HG02759 (cell line): Measurements from ENCODE around the gene TRMT2B.
A peak's percentile ranks its signal among the peaks of the same experiment; 100 is the strongest.
"Not testable (repeated sequence)": the region's sequence is repeated elsewhere in the genome, so short reads cannot be mapped to it uniquely, and the experiment has no call there.

Source experiments
- ATAC-seq: cut with Tn5 transposase; IDR thresholded peaks from one replicate; pipeline ENCODE4 v1.9.1; 2021; ENCODE audit warnings: mild to moderate bottlenecking, moderate library complexity; ENCODE audit not compliant: unreplicated experiment

Gene TRMT2B

GRCh38 chrX:101009090-101009489 is 42.8 kb downstream of the TRMT2B start:
- ATAC-seq, result no peak

- ATAC-seq, result no peak
These were observed 52.5 kb downstream of the TRMT2B start for GRCh38 chrX:100999451-100999850.

GRCh38 chrX:100995469-100995868 is 56.4 kb downstream of the TRMT2B start:
- ATAC-seq, result no peak

GRCh38 chrX:100994352-100995281 is 57.3 kb downstream of the TRMT2B start:
- ATAC-seq, result peak; percentile 89

- ATAC-seq, result no peak
These were observed 61.8 kb downstream of the TRMT2B start for GRCh38 chrX:100990139-100990538.

GRCh38 chrX:100984818-100985217 is 67.1 kb downstream of the TRMT2B start:
- ATAC-seq, result no peak

- not testable (repeated sequence) for ATAC-seq
These were observed 70.4 kb downstream of the TRMT2B start for GRCh38 chrX:100981498-100981845.

- no peak for ATAC-seq
These were observed 71.1 kb downstream of the TRMT2B start for GRCh38 chrX:100980608-100981497.

GRCh38 chrX:100979881-100980607 is 71.9 kb downstream of the TRMT2B start:
- no peak for ATAC-seq

- no peak for ATAC-seq
These were observed 75.7 kb downstream of the TRMT2B start for GRCh38 chrX:100976211-100976610.

- no peak for ATAC-seq
These were observed 76.7 kb downstream of the TRMT2B start for GRCh38 chrX:100975212-100975611.

- no peak for ATAC-seq
These were observed 78.5 kb downstream of the TRMT2B start for GRCh38 chrX:100973411-100973810.

- ATAC-seq, result no peak
These were observed 82.0 kb downstream of the TRMT2B start for GRCh38 chrX:100969936-100970335.

- no peak for ATAC-seq
These were observed 82.5 kb downstream of the TRMT2B start, which contains the start of gene ARL13A for GRCh38 chrX:100969408-100969807. ARL13A (plus strand) TSS chrX:100969708; CDS start chrX:100973690, 3,982 bp downstream.

GRCh38 chrX:100964362-100964761 is 87.5 kb downstream of the TRMT2B start:
- ATAC-seq, result no peak

GRCh38 chrX:100962811-100963210 is 89.1 kb downstream of the TRMT2B start:
- no peak for ATAC-seq
